HG03432 (cell line): ENCODE measurements around the gene FAAH2.
"Not testable (repeated sequence)": the region's sequence is repeated elsewhere in the genome, so short reads cannot be mapped to it uniquely, and the experiment has no call there.

Experiments used
- ATAC-seq: cut with Tn5 transposase; IDR thresholded peaks from one replicate; pipeline ENCODE4 v1.9.1; 2021; ENCODE audit warnings: mild to moderate bottlenecking, moderate library complexity; ENCODE audit not compliant: unreplicated experiment

Gene FAAH2

GRCh38 chrX:57379296-57379695, 92.8 kb downstream of the FAAH2 start:
- no peak for ATAC-seq

- ATAC-seq = peak; percentile 80
Measured at GRCh38 chrX:57380026-57380796, 93.7 kb downstream of the FAAH2 start.

- not testable (repeated sequence) for ATAC-seq
Measured at GRCh38 chrX:57394162-57394561, 107.7 kb downstream of the FAAH2 start.

- ATAC-seq = not testable (repeated sequence)
Measured at GRCh38 chrX:57403191-57403590, 116.7 kb downstream of the FAAH2 start.

GRCh38 chrX:57406149-57406548, 119.6 kb downstream of the FAAH2 start:
- ATAC-seq = no peak

- ATAC-seq = no peak
Measured at GRCh38 chrX:57417827-57418226, 131.3 kb downstream of the FAAH2 start.

GRCh38 chrX:57422289-57422688, 135.8 kb downstream of the FAAH2 start:
- no peak for ATAC-seq

GRCh38 chrX:57422790-57423189, 136.3 kb downstream of the FAAH2 start:
- ATAC-seq = no peak

- ATAC-seq = no peak
Measured at GRCh38 chrX:57445076-57445475, 158.6 kb downstream of the FAAH2 start.

- ATAC-seq = no peak
Measured at GRCh38 chrX:57445832-57446231, 159.3 kb downstream of the FAAH2 start.

GRCh38 chrX:57447856-57448255, 161.3 kb downstream of the FAAH2 start:
- ATAC-seq = no peak

GRCh38 chrX:57451426-57452020, 165.0 kb downstream of the FAAH2 start:
- no peak for ATAC-seq

GRCh38 chrX:57453901-57454300, 167.4 kb downstream of the FAAH2 start:
- ATAC-seq = peak; percentile 79

- no peak for ATAC-seq
Measured at GRCh38 chrX:57481514-57481913, 195.0 kb downstream of the FAAH2 start.

- ATAC-seq = no peak
Measured at GRCh38 chrX:57516491-57516890, 230.0 kb downstream of the FAAH2 start.

GRCh38 chrX:57519578-57520118, 233.1 kb downstream of the FAAH2 start:
- ATAC-seq = no peak

- peak; percentile 60 for ATAC-seq
Measured at GRCh38 chrX:57528670-57529255, 242.3 kb downstream of the FAAH2 start.
